GM12878 (cell line): Measurements from ENCODE around the gene ETV3L. TPM values are rescaled to one million over a fixed set of nuclear protein-coding genes. Genes with fewer than 3 reads are reported as not detected.

Experiments
- CUX1 ChIP-seq: IDR thresholded peaks from 2 replicates; pipeline ENCODE4 v1.6.1; 2012; ENCODE audit warnings: improper control_type of control experiment, low read depth, low read length; ENCODE audit not compliant: insufficient replicate concordance
- ETV6 ChIP-seq, 2 experiments: fragments of 450-650 bp in 1 of 2; IDR thresholded peaks in 1 of 2; conservative IDR thresholded peaks in 1 of 2; 2 replicates each; pipeline ENCODE4 v1.6.1; 2014; ENCODE audit warnings: antibody characterized with exemption in 1 of 2, borderline replicate concordance in 1 of 2, low read depth in 1 of 2, mild to moderate bottlenecking in 1 of 2, moderate library complexity in 1 of 2
- EZH2 ChIP-seq: IDR thresholded peaks from 2 replicates; pipeline ENCODE4 v1.6.1; 2012; ENCODE audit warnings: low read depth, mild to moderate bottlenecking, control low read depth, inconsistent platforms, low read length, borderline replicate concordance; ENCODE audit not compliant: control insufficient read depth
- IRF3 ChIP-seq: fragments of 450-650 bp; IDR thresholded peaks from 2 replicates; pipeline ENCODE4 v1.6.1; 2014; ENCODE audit warnings: mild to moderate bottlenecking
- MAX ChIP-seq: IDR thresholded peaks from 2 replicates; pipeline ENCODE4 v1.6.1; 2012; ENCODE audit warnings: low read depth, low read length, improper control_type of control experiment
- MEF2A ChIP-seq: IDR thresholded peaks from 2 replicates; pipeline ENCODE4 v1.6.1; 2011; ENCODE audit warnings: low read depth, mild to moderate bottlenecking, low read length, moderate library complexity; ENCODE audit not compliant: insufficient read depth
- MTA3 ChIP-seq: IDR thresholded peaks from 2 replicates; pipeline ENCODE4 v1.6.1; 2012; ENCODE audit warnings: low read length, inconsistent platforms, borderline replicate concordance
- NFIC ChIP-seq: IDR thresholded peaks from 2 replicates; pipeline ENCODE4 v1.6.1; 2012; ENCODE audit warnings: low read depth, mild to moderate bottlenecking, inconsistent platforms, low read length, moderate library complexity
- RUNX3 ChIP-seq: IDR thresholded peaks from 2 replicates; pipeline ENCODE4 v1.6.1; 2012; ENCODE audit warnings: low read length, inconsistent platforms
- SIX5 ChIP-seq: IDR thresholded peaks from 2 replicates; pipeline ENCODE4 v1.6.1; 2011; ENCODE audit warnings: mild to moderate bottlenecking, low read depth, low read length, moderate library complexity; ENCODE audit not compliant: severe bottlenecking
- SP1 ChIP-seq: IDR thresholded peaks from one replicate; pipeline ENCODE4 v1.6.1; 2011; ENCODE audit warnings: low read depth, low read length
- SREBF1 ChIP-seq: IDR thresholded peaks from 2 replicates; pipeline ENCODE4 v1.6.1; 2012; ENCODE audit warnings: mild to moderate bottlenecking, low read length
- STAT1 ChIP-seq: fragments of 450-650 bp; conservative IDR thresholded peaks from 2 replicates; pipeline ENCODE4 v1.6.1; 2014; ENCODE audit warnings: antibody characterized with exemption, mild to moderate bottlenecking
- SUPT20H ChIP-seq: IDR thresholded peaks from 2 replicates; pipeline ENCODE4 v1.6.1; 2011; ENCODE audit warnings: low read depth, mild to moderate bottlenecking, low read length, moderate library complexity, borderline replicate concordance; ENCODE audit not compliant: control insufficient read depth
- ZBTB40 ChIP-seq: fragments of 450-650 bp; IDR thresholded peaks from 2 replicates; pipeline ENCODE4 v1.6.1; 2016; ENCODE audit warnings: mild to moderate bottlenecking, moderate library complexity, borderline replicate concordance
- polyA plus RNA-seq, 11 experiments: library from polyadenylated mRNA; depleted of rRNA in 4 of 11; unstranded in 6 of 11; stranded (reverse) in 5 of 11; fragments of >200 nt; fragmentation: Nextera tagmentation in 4 of 11; fragmentation: Illumina TruSeq in 1 of 11; extraction: Ambion mirVana in 4 of 11; extraction: Trizol in 1 of 11; gene quantifications; 1 replicate in 1 of 11; 2 replicates in 10 of 11; pipeline versions ENCODE4 v1.2.1 to v1.2.3, GENCODE V29; 2011 to 2016; ENCODE audit warnings: inconsistent platforms in 2 of 11, missing spikeins in 2 of 11, low read depth in 1 of 11
- total RNA-seq, 4 experiments: library from RNA; depleted of rRNA in 3 of 4; stranded (reverse); fragments of >200 nt in 3 of 4; fragmentation: Illumina TruSeq in 1 of 4; extraction: Trizol in 1 of 4; gene quantifications; 2 replicates each; pipeline versions ENCODE4 v1.2.1 to v1.2.3, GENCODE V29; 2013 to 2021
- TF ChIP-seq, protein P1 (sequence below): fragments of 450-650 bp; IDR thresholded peaks from 2 replicates; pipeline ENCODE4 v1.6.1; 2016; ENCODE audit warnings: mild to moderate bottlenecking

Gene ETV3L
- total and polyA plus RNA-seq, 10 of the 15 experiments (the other 5 are each of a cell fraction or from before 2014, with no cell fraction given), result 0.03 to 1.3 (median 0.44) TPM

DNA sequence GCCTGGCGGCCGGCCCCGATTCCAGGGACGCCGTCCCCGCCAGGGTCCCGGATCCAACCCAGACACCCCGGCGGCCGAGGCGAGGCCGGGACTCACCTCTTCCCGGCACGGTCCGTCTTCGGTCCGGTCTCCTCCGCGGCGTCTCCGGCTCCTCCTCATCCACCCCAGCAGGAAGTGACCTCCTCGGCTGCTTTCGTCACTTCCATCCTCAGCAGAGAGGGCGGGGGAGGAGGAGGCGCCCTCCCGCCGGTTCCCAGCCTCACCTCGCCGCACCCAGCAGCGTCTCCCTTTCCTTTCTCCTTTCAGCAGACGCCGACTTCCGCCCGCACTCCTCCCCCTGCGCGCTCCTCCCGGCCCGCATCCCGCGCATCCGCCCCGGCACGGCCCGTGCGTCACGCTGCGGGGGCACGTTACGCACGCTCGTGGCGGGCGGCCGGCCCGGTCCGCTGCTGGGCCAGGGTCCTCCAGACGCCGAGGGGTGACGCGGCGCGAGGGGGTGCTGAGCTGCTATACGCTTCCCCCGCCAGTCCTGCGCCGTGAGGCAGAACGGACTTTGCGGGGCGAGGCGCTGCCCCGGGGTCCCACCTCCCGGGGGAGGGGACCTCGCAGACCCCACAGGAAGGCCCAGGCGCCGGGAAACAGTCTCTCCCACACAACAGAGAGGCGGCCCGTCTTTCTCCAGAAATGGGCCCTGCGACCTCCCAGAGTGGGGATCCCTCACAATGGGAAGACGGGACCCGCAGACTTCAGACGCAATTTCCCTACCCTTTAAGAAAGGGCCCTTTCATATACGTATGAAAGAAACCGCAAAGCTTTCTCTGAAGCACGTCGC, 38.8 kb upstream of the ETV3L start, which contains the start of gene ETV3 (continued):
- no peak for TF ChIP-seq SREBF1
- TF ChIP-seq ETV6 (conservative IDR thresholded peaks at IDR 0.05 in 1 of 2, IDR thresholded peaks at IDR 0.05 in 1 of 2; ENCODE audit: borderline replicate concordance in 1 of 2, low read depth in 1 of 2), result 0 out of 4 replicates have a peak, but pooled peaks of 1 of the 2 experiments have one; percentile 9
- TF ChIP-seq MTA3, result no peak
- TF ChIP-seq NFIC, result no peak
- no peak for TF ChIP-seq SP1
- no peak for TF ChIP-seq SUPT20H
- TF ChIP-seq STAT1, result no peak
- no peak for TF ChIP-seq MEF2A
- no peak for TF ChIP-seq SIX5
- no peak for TF ChIP-seq MAX
- TF ChIP-seq RUNX3, result peak; percentile 80
- TF ChIP-seq CUX1, result no peak
- TF ChIP-seq, protein P1, sequence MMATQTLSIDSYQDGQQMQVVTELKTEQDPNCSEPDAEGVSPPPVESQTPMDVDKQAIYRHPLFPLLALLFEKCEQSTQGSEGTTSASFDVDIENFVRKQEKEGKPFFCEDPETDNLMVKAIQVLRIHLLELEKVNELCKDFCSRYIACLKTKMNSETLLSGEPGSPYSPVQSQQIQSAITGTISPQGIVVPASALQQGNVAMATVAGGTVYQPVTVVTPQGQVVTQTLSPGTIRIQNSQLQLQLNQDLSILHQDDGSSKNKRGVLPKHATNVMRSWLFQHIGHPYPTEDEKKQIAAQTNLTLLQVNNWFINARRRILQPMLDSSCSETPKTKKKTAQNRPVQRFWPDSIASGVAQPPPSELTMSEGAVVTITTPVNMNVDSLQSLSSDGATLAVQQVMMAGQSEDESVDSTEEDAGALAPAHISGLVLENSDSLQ, result peak; percentile 12; the same call in 1 of the 2 replicates
- TF ChIP-seq IRF3, result 0 out of 2 replicates have a peak, but pooled peaks have one; percentile 3
- TF ChIP-seq ZBTB40, result peak; percentile 83
- no peak for TF ChIP-seq EZH2
